Spinal cord (tissue), 10 donors: ENCODE data around the gene NME4. TPM values are rescaled to one million over a fixed set of nuclear protein-coding genes. Genes with fewer than 3 reads are reported as not detected.

Source experiments
- DNase-seq, 6 donors: peaks; one replicate each; pipeline versions ENCODE4 v3.0.0 to v3.0.0-alpha.2; 2013 to 2015; ENCODE audit warnings: low spot score in 6 of 6, low read depth in 4 of 6
- H3K27ac ChIP-seq: one replicate; pipeline ENCODE4 v1.5.1; 2013; ENCODE audit warnings: low read depth, low read length, control low read depth
- H3K27me3 ChIP-seq: one replicate; pipeline ENCODE4 v1.6.1; 2013; ENCODE audit warnings: low read length; ENCODE audit not compliant: control insufficient read depth, insufficient read depth
- H3K36me3 ChIP-seq: one replicate; pipeline ENCODE4 v1.6.1; 2013; ENCODE audit warnings: low read length; ENCODE audit not compliant: control insufficient read depth, insufficient read depth
- H3K4me1 ChIP-seq: one replicate; pipeline ENCODE4 v1.6.1; 2013; ENCODE audit warnings: low read length; ENCODE audit not compliant: control insufficient read depth, insufficient read depth
- H3K4me3 ChIP-seq: one replicate; pipeline ENCODE4 v1.5.1; 2013; ENCODE audit warnings: low read depth, low read length, control low read depth
- H3K9me3 ChIP-seq: one replicate; pipeline ENCODE4 v1.6.1; 2013; ENCODE audit warnings: low read length; ENCODE audit not compliant: control insufficient read depth, insufficient read depth
- WGBS: methylation state at CpG from one replicate; pipeline ENCODE4 v1.1.5; 2013; ENCODE audit warnings: missing lambda C conversion rate; ENCODE audit not compliant: insufficient coverage; 5-methylcytosine and 5-hydroxymethylcytosine counted together
- polyA plus RNA-seq, 2 donors: library from polyadenylated mRNA; unstranded; fragments of 120-200 nt; gene quantifications; one replicate each; pipeline ENCODE4 v1.2.1, GENCODE V29; 2013; ENCODE audit not compliant: insufficient read length in 2 of 2
- small RNA-seq: library from RNA; depleted of rRNA; stranded (forward); fragments of <200 nt; gene quantifications from one replicate; pipeline ENCODE3, GENCODE V24; 2014; ENCODE audit warnings: low replicate concordance
- total RNA-seq, 2 donors: library from RNA; depleted of rRNA in 1 of 2; stranded (reverse); fragments of 120-200 nt in 1 of 2; fragments of >200 nt in 1 of 2; gene quantifications; one replicate each; pipeline versions ENCODE4 v1.2.3 to v1.2.4, GENCODE V29; 2013 to 2014
- donor health status: healthy.

NME4 gene
- total and polyA plus RNA-seq, 4 donors = 14.3 to 150 (median 111) TPM

DNA sequence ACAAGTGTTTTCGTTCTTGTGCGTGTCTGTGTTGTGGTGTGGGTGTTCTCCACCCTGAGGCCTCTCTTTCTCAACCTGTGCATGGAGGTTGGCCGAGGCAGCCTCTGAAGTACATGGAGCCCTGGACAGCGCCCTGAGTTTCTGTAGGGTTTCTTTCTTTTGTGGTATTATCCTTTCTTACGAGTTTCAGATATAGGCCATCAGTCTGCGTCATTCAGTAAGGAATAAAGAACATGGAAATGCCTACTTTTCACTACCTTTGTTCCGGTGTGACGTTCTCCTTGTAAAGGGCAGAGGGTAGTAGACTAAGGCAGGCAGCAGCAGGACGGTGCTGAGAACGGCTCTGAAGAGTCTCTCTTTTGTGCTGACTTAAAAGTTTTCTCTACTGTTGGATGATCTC, 47.0 kb downstream of the NME4 start:
- DNase-seq = no peak
- peaks cover 17% of the 10 kb centered on the region for H3K36me3 ChIP-seq
- H3K27me3 ChIP-seq = no peaks in the 10 kb centered on the region
- H3K9me3 ChIP-seq = no peaks in the 10 kb centered on the region
- 63% methylated on average over 3 of the region's 10 CpGs for WGBS
- H3K4me3 ChIP-seq = no peak overlapping the region
- peaks cover 19% of the 10 kb centered on the region for H3K4me1 ChIP-seq
- H3K27ac ChIP-seq = no peak overlapping the region

DNA sequence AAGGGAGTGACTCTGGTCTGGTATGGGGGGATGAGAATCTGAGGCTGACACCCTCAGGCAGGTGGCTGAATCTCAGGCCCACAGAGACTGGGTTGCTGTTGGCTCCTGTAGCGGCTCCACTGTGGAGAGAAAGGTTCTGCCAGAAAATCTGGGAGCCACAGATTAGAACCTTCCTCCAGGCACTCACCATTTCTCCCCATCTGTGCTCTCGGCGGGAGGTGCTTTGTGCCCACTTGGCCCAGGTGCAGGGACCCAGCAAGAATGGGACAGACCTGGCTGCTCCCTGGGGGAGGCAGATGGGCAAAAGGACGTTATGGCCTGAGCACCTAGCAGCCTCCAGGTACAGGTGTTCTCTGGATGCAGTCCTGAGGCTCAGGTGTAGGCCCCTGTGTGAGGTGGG, 48.6 kb downstream of the NME4 start:
- 78% methylated on average over 3 of the region's 4 CpGs for WGBS
- Histone ChIP-seq H3K4me1 (peaks cover 28% of the 10 kb centered on the region), H3K9me3 (no peaks in the 10 kb centered on the region), H3K27me3 (no peaks in the 10 kb centered on the region), H3K27ac (no peak overlapping the region), H3K36me3 (peaks cover 15% of the 10 kb centered on the region), H3K4me3 (no peak overlapping the region)
- DNase-seq = no peak

Small RNAs within 50 kb of the gene (small RNA-seq; reads per million reads assigned to genes)
- not detected for gene RF00019

Other genes with a start within 250 kb of the NME4 start
- 1 to 10 TPM; 1.4 to 5.0 TPM for gene HBZ, start 244.6 kb upstream of the NME4 start, total RNA-seq
- 1 to 10 TPM; 1.1 to 3.3 TPM for gene HBZ, start 244.6 kb upstream of the NME4 start, polyA plus RNA-seq
- gene HBM, start 231.2 kb upstream of the NME4 start, total RNA-seq = 10 to 100 TPM; 33.7 to 56.1 TPM
- gene HBM, start 231.2 kb upstream of the NME4 start, polyA plus RNA-seq = 1 to 10 TPM; 5.4 to 5.5 TPM
- 1,000 to 10,000 TPM; 1,427 to 3,649 TPM for gene HBA2, start 224.3 kb upstream of the NME4 start, total RNA-seq
- 1,000 to 10,000 TPM; 1,794 to 1,875 TPM for gene HBA2, start 224.3 kb upstream of the NME4 start, polyA plus RNA-seq
- gene HBA1, start 220.5 kb upstream of the NME4 start, total RNA-seq = 1,000 to 10,000 TPM in 1 of 2 donors, 100 to 1,000 TPM in 1; 718 to 1,778 TPM
- 1,000 to 10,000 TPM; 1,046 to 1,075 TPM for gene HBA1, start 220.5 kb upstream of the NME4 start, polyA plus RNA-seq
- gene HBQ1, start 216.7 kb upstream of the NME4 start, total RNA-seq = 1 to 10 TPM; 6.4 to 6.6 TPM
- gene HBQ1, start 216.7 kb upstream of the NME4 start, polyA plus RNA-seq = 10 to 100 TPM; 10.4 to 11.6 TPM
- gene LUC7L, start 167.8 kb upstream of the NME4 start, total RNA-seq = 100 to 1,000 TPM in 1 of 2 donors, 10 to 100 TPM in 1; 63.4 to 117 TPM
- 100 to 1,000 TPM; 158 to 199 TPM for gene LUC7L, start 167.8 kb upstream of the NME4 start, polyA plus RNA-seq
- gene FAM234A, start 162.4 kb upstream of the NME4 start, total RNA-seq = 10 to 100 TPM; 34.8 to 55.8 TPM
- 10 to 100 TPM; 60.6 to 66.3 TPM for gene FAM234A, start 162.4 kb upstream of the NME4 start, polyA plus RNA-seq
- 10 to 100 TPM in 1 of 2 donors, 1 to 10 TPM in 1; 7.9 to 13.0 TPM for gene RGS11, start 121.3 kb upstream of the NME4 start, total RNA-seq
- gene RGS11, start 121.3 kb upstream of the NME4 start, polyA plus RNA-seq = 10 to 100 TPM; 29.5 to 47.5 TPM
- gene ARHGDIG, start 116.6 kb upstream of the NME4 start, total RNA-seq = 10 to 100 TPM; 24.9 to 50.4 TPM
- 100 to 1,000 TPM; 106 to 120 TPM for gene ARHGDIG, start 116.6 kb upstream of the NME4 start, polyA plus RNA-seq
- gene PDIA2, start 114.0 kb upstream of the NME4 start, total RNA-seq = 10 to 100 TPM in 1 of 2 donors, 1 to 10 TPM in 1; 8.0 to 10.5 TPM
- 10 to 100 TPM; 37.1 to 38.4 TPM for gene PDIA2, start 114.0 kb upstream of the NME4 start, polyA plus RNA-seq
- gene AXIN1, start 44.5 kb upstream of the NME4 start, total RNA-seq = 10 to 100 TPM in 1 of 2 donors, 1 to 10 TPM in 1; 8.5 to 24.0 TPM
- 10 to 100 TPM; 20.5 to 23.0 TPM for gene AXIN1, start 44.5 kb upstream of the NME4 start, polyA plus RNA-seq
- 10 to 100 TPM; 43.4 to 73.9 TPM for gene MRPL28, start 26.7 kb upstream of the NME4 start, total RNA-seq
- 100 to 1,000 TPM; 112 to 114 TPM for gene MRPL28, start 26.7 kb upstream of the NME4 start, polyA plus RNA-seq
- 10 to 100 TPM; 17.3 to 31.8 TPM for gene PGAP6, start 15.2 kb upstream of the NME4 start, total RNA-seq
- gene PGAP6, start 15.2 kb upstream of the NME4 start, polyA plus RNA-seq = 10 to 100 TPM; 60.6 to 70.3 TPM
- gene DECR2, start 4.7 kb downstream of the NME4 start, total RNA-seq = 1 to 10 TPM; 5.1 to 9.6 TPM
- 10 to 100 TPM; 24.6 to 27.7 TPM for gene DECR2, start 4.7 kb downstream of the NME4 start, polyA plus RNA-seq
- 10 to 100 TPM; 24.2 to 43.5 TPM for gene RAB11FIP3, start 28.4 kb downstream of the NME4 start, total RNA-seq
- gene RAB11FIP3, start 28.4 kb downstream of the NME4 start, polyA plus RNA-seq = 100 to 1,000 TPM in 1 of 2 donors, 10 to 100 TPM in 1; 89.3 to 107 TPM
- 10 to 100 TPM in 1 of 2 donors, 1 to 10 TPM in 1; 9.6 to 19.5 TPM for gene CAPN15, start 130.5 kb downstream of the NME4 start, total RNA-seq
- 10 to 100 TPM; 36.4 to 43.2 TPM for gene CAPN15, start 130.5 kb downstream of the NME4 start, polyA plus RNA-seq
- gene PRR35, start 163.2 kb downstream of the NME4 start, total RNA-seq = under 1 TPM in 1 of 2 donors, not detected in 1; 0.06 TPM
- gene PRR35, start 163.2 kb downstream of the NME4 start, polyA plus RNA-seq = under 1 TPM in 1 of 2 donors, not detected in 1; 0.14 TPM
- 1 to 10 TPM in 1 of 2 donors, under 1 TPM in 1; 0.89 to 3.5 TPM for gene NHLRC4, start 169.8 kb downstream of the NME4 start, total RNA-seq
- 1 to 10 TPM in 1 of 2 donors, under 1 TPM in 1; 0.73 to 1.2 TPM for gene NHLRC4, start 169.8 kb downstream of the NME4 start, polyA plus RNA-seq
- gene PIGQ, start 172.8 kb downstream of the NME4 start, total RNA-seq = 10 to 100 TPM; 19.1 to 38.1 TPM
- gene PIGQ, start 172.8 kb downstream of the NME4 start, polyA plus RNA-seq = 10 to 100 TPM; 69.4 to 85.7 TPM
- 10 to 100 TPM; 12.4 to 21.7 TPM for gene RAB40C, start 192.9 kb downstream of the NME4 start, total RNA-seq
- 10 to 100 TPM; 38.4 to 45.7 TPM for gene RAB40C, start 192.9 kb downstream of the NME4 start, polyA plus RNA-seq
- gene WFIKKN1, start 233.8 kb downstream of the NME4 start, total RNA-seq = under 1 TPM; 0.30 to 0.44 TPM
- 1 to 10 TPM; 1.1 to 1.4 TPM for gene WFIKKN1, start 233.8 kb downstream of the NME4 start, polyA plus RNA-seq
- 10 to 100 TPM; 26.8 to 73.3 TPM for gene METTL26, start 239.1 kb downstream of the NME4 start, total RNA-seq
- 100 to 1,000 TPM; 119 to 124 TPM for gene METTL26, start 239.1 kb downstream of the NME4 start, polyA plus RNA-seq
- 10 to 100 TPM in 1 of 2 donors, 1 to 10 TPM in 1; 9.1 to 28.1 TPM for gene MCRIP2, start 244.6 kb downstream of the NME4 start, total RNA-seq
- gene MCRIP2, start 244.6 kb downstream of the NME4 start, polyA plus RNA-seq = 10 to 100 TPM; 34.8 to 38.7 TPM